GM06990 (cell line): ENCODE measurements around the gene UMODL1.
"Not testable (repeated sequence)": the region's sequence is repeated elsewhere in the genome, so short reads cannot be mapped to it uniquely, and the experiment has no call there.

ENCODE experiments used
- DNase-seq: peaks from one replicate; pipeline ENCODE4 v3.0.0-alpha.2; 2011; ENCODE audit not compliant: insufficient read length; ENCODE audit errors: extremely low read depth
- H3K27me3 ChIP-seq: replicated peaks from 2 replicates; pipeline ENCODE4 v1.6.0; 2011; ENCODE audit warnings: low read length; ENCODE audit not compliant: control insufficient read depth, insufficient read depth
- H3K36me3 ChIP-seq: 2 replicates; pipeline ENCODE4 v1.5.1; 2011; ENCODE audit warnings: low read length; ENCODE audit not compliant: control insufficient read depth, insufficient read depth
- H3K4me3 ChIP-seq: replicated peaks from 2 replicates; pipeline ENCODE4 v1.5.1; 2011; ENCODE audit warnings: low read depth, mild to moderate bottlenecking, control low read depth, low read length
- TF ChIP-seq, protein P1 (sequence below): IDR thresholded peaks from 2 replicates; pipeline ENCODE4 v1.5.1; 2011; ENCODE audit warnings: low read length, control low read depth, mild to moderate bottlenecking, inconsistent platforms; ENCODE audit not compliant: insufficient read depth, poor library complexity, severe bottlenecking

The UMODL1 gene

DNA sequence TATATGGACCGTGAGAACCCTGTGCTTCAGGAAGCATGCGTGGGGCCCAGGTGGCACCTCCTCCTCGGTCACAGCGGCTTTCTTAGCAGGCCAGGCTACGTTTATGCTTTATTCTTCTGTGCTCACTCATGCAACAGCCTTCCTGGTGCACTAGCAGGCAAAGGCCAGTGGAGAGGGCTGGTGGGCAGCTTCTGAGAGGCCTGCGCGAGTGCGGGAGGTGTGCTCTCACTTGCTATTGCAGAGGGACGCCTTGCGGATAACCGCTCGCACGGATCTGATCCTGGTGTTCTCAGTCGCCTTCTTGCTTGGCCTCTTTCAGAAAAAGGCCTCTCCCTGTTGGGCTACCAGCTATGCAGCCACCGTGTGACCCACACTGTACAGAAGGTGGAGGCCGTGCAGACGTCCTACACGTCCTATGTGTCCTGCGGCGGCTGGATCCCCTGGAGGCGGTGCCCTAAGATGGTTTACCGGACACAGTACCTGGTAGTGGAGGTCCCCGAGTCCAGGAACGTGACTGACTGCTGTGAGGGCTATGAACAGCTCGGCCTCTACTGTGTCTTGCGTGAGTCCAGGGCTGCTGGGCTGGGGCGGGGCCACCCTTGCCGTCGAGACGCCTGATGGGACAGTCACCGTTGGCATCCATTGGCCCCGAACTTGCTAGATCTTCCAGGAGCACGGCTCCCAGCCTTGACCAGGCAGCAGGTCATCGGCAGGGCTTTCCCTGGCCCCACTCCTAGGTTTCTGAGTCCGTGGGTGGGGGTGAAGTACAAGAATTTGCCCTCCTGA is 4.8 kb downstream of the UMODL1 start:
- Histone ChIP-seq H3K36me3 (no peaks in the 10 kb centered on the region), H3K27me3 (no peaks in the 10 kb centered on the region), H3K4me3 (no peak overlapping the region)
- no peak for DNase-seq
- TF ChIP-seq, protein P1, sequence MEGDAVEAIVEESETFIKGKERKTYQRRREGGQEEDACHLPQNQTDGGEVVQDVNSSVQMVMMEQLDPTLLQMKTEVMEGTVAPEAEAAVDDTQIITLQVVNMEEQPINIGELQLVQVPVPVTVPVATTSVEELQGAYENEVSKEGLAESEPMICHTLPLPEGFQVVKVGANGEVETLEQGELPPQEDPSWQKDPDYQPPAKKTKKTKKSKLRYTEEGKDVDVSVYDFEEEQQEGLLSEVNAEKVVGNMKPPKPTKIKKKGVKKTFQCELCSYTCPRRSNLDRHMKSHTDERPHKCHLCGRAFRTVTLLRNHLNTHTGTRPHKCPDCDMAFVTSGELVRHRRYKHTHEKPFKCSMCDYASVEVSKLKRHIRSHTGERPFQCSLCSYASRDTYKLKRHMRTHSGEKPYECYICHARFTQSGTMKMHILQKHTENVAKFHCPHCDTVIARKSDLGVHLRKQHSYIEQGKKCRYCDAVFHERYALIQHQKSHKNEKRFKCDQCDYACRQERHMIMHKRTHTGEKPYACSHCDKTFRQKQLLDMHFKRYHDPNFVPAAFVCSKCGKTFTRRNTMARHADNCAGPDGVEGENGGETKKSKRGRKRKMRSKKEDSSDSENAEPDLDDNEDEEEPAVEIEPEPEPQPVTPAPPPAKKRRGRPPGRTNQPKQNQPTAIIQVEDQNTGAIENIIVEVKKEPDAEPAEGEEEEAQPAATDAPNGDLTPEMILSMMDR: no peak

DNA sequence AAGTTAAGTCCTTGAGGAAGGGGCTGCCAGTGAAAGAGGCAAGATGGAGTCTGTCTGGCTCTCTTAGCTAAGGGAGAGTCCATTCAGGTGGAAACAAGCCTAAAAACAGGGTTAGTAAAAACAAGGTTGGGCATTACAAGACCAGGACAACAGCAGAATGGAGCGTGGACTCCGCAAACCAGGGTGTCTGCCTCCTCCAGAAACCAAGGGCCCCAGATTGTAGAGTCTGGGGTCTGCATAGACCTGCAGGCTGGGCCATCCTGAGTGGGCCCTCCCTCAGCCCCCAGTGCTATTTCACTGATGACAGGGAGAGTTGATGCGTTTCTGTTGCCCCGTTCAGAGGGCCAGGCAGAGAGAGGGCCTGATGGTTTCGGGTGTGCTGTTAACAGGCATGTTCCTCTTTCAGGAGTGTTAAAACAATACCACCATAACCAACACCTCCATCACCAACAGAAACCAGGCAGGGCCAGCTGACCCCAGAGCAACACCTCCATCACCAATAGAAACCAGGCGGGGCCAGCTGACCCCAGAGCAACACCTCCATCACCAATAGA is 6.6 kb downstream of the UMODL1 start:
- not testable (repeated sequence) for H3K4me3 ChIP-seq, H3K36me3 ChIP-seq, H3K27me3 ChIP-seq
- peak; percentile 69 for DNase-seq

DNA sequence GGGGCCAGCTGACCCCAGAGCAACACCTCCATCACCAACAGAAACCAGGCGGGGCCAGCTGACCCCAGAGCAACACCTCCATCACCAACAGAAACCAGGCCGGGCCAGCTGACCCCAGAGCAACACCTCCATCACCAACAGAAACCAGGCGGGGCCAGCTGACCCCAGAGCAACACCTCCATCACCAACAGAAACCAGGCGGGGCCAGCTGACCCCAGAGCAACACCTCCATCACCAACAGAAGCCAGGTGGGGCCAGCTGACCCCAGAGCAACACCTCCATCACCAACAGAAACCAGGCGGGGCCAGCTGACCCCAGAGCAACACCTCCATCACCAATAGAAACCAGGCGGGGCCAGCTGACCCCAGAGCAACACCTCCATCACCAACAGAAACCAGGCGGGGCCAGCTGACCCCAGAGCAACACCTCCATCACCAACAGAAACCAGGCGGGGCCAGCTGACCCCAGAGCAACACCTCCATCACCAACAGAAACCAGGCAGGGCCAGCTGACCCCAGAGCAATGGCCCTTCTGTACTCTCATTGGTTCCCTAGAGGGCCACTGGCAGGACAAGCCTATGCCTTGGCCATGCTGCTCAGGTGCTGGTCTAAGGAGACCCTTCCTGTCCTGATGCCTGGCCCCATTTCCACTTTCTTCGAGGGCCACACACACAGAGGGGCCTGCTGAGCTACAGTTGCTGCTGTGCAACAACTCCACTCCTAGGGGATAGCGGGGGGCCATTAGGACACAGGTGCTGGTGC is 7.3 kb downstream of the UMODL1 start:
- not testable (repeated sequence) for H3K36me3 ChIP-seq, H3K4me3 ChIP-seq, DNase-seq, H3K27me3 ChIP-seq

DNA sequence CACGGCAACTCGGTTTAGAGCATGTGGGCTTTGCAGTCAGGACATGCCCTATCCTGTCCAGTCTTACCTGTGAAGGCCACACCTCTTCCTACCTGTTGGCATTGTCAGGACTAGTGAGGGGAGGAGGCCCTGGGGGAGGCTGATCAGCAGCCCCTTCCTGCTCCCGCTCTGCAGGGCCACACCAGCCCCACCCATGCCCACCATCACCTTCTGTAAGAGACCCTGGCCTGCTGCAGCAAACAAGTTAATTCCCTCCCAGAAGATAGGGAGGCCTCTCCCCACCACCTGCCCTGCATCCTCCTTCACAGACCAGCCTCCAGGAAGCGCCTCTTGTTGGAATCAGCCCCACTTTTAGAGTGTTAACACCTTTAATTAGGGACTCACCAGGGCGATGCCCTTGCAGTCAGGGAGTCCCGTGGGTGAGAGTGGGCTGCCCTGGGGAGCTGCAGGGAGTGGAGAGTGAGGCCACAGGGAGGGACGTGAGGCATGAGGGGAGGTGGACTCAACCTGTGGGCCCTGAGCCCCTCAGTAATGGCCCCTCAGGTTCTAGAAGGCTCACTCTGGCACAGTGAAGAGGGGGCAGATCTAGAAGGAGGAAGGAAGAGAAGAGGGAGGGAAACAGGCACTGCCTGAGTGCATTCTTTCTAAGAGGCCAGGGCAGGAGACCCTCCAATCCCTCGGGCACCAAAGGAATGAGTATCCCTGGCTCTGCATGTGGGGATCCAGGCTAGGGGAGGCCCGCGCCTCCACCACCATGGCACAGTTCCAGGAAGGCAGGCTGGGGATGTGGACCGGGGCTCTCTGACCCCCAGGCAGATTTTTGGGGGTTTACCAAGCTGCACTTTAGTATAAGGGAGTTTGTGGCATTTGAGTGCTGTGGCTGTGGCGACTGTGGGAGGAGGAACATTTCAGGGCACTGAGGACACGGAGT is 8.2 kb downstream of the UMODL1 start:
- DNase-seq: no peak
- H3K4me3 ChIP-seq: no peak overlapping the region
- no peaks in the 10 kb centered on the region for H3K36me3 ChIP-seq
- TF ChIP-seq, protein P1: no peak
- no peaks in the 10 kb centered on the region for H3K27me3 ChIP-seq

DNA sequence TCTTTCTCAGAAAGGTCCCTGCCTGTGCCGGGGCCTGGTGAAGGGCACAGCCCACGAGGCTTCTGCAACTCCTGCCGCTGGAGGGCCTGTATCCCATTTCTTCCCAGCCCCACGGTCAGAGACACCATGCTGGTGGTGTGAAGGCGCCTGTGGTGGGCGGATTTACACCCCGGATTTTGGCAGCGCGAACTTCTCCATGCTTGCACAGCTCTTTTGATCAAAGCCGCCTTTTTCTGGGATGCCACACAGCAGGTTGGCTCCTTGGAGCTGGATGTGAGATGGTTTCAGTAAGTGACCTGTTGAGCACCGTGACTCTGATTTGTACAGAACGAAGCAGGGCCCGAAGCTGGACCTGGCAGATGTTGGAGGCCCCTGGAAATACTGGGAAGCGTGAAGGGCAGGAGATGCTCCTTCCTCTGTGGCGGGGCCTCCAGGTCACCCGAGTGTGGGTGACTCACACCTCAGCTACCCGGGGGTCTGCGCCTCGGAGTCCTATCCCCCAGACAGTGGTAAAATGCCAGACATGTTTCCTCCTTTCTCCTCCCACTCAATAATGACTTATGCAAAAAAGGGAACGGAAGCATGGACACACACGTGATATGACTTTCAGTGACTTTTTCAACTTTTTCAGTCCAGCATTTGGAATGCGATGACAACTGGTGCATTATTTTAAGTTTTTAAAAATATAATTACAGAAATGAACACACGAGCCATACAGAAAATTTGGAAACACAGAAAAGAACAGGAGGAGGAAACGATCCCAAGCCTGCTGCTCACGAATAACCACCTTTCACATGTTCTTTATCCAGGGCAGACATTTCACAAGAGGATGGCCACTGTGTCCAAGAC is 9.0 kb downstream of the UMODL1 start:
- Histone ChIP-seq H3K27me3 (no peaks in the 10 kb centered on the region), H3K36me3 (no peaks in the 10 kb centered on the region), H3K4me3 (no peak overlapping the region)
- TF ChIP-seq, protein P1: no peak
- no peak for DNase-seq

DNA sequence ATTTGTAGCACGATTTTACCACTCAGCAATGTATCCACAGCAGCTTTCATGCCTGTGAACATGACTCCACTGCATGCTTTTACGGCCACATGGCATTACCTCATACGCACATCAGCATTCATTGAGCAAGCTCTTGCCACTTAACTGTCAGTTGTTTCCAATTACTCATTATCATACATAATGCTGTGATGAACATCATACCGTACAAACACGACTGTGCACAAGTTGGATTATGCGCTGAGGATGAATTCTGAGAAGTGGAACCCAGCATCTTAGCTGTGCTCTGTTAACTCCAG is 9.6 kb downstream of the UMODL1 start:
- TF ChIP-seq, protein P1: no peak
- no peak overlapping the region for H3K4me3 ChIP-seq
- no peak for DNase-seq
- no peaks in the 10 kb centered on the region for H3K36me3 ChIP-seq
- H3K27me3 ChIP-seq: no peaks in the 10 kb centered on the region
